Posterior cingulate gyrus (tissue), 11 donors: ENCODE measurements around the gene DMP1.
"Not testable (repeated sequence)": the region's sequence is repeated elsewhere in the genome, so short reads cannot be mapped to it uniquely, and the experiment has no call there.

Experiments used
- DNase-seq, 10 donors: peaks; one replicate each; pipeline versions ENCODE4 v3.0.0 to v3.0.0-alpha.2; 2020 to 2021; ENCODE audit warnings: mixed read lengths in 3 of 10
- intact Hi-C: fragments of 100-400 bp; cut with DNase I; formaldehyde crosslinking; loops from one replicate; pipeline ENCODE4 v1.15.1; 2023

The DMP1 gene

GRCh38 chr4:87679449-87680169 is 29.5 kb downstream of the DMP1 start:
- intact Hi-C loops = loop anchor here (1.0 to 10.0 kb wide), 5 partner anchors 137 to 535 kb away; partner anchors contain the start of gene SPP1
- peak in 8 of 10 donors; percentile 35 to 93 (median 65) for DNase-seq

GRCh38 chr4:87680271-87680670 is 30.2 kb downstream of the DMP1 start:
- DNase-seq = no peak
- intact Hi-C loops = no loop called here

DNA sequence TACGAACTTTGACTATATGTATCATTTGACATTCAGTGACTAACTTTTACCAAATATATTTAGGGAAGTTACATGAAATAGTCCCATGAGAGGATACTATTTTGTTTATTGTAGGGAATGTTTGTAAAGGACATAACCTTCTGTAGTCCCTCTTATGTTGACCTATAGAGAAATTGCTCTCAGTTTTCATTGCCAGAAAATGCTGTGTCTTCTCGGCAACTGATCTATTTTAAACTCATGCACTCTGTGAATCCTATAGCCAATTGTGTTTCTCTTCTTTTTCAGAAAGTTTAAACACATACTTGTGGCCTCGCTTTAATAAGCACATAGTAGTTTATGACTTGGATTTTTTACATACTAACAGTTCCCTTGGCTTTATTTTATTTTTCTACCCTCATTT is 38.2 kb downstream of the DMP1 start:
- DNase-seq = no peak
- intact Hi-C loops = no loop called here

DNA sequence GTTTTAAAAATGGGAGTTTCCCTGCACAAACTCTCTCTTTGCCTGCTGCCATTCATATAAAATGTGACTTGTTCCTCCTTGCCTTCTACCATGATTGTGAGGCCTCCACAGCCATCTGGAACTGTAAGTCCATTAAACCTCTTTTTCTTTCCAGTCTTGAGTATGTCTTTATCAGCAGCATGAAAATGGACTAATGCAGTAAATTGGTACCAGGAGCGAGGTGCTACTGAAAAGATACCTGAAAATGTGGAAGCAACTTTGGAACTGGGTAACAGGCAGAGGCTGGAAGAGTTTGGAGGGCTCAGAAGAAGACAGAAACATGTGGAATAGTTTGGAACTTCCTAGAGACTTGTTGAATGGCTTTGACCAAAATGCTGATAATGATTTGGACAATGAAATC is 40.9 kb downstream of the DMP1 start:
- DNase-seq, intact Hi-C loops: not testable (repeated sequence)

- DNase-seq, intact Hi-C loops: not testable (repeated sequence)
These were observed 42.0 kb downstream of the DMP1 start for GRCh38 chr4:87692060-87692459.

GRCh38 chr4:87697272-87697671 is 47.2 kb downstream of the DMP1 start:
- DNase-seq = no peak
- intact Hi-C loops = no loop called here

DNA sequence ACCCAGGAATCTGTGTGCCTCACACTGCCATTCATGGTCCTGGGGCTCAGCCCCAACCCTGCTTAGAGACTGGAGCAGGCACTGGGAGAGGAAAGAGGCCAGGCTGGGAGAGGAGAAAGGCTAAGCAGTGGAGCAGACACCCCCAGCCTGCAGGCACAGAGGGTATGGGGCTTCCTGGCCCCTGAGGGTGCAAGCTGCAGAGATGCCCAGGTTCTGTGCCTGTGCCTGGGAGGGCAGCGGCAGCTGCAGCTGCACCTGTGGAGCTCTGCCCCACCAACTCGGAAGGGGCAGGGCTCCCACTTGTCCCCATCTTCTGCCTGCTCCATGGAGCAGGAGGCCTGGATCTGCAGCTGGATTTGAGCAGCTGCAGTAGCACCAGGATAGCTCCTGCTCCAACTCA is 47.9 kb downstream of the DMP1 start:
- intact Hi-C loops = no loop called here
- DNase-seq = peak in 1 of 10 donors; percentile 78

GRCh38 chr4:87698394-87698793 is 48.3 kb downstream of the DMP1 start:
- no peak for DNase-seq
- intact Hi-C loops = no loop called here

GRCh38 chr4:87704001-87704400 is 53.9 kb downstream of the DMP1 start:
- no peak for DNase-seq
- intact Hi-C loops = no loop called here

- no peak for DNase-seq
- intact Hi-C loops = no loop called here
These were observed 57.3 kb downstream of the DMP1 start for GRCh38 chr4:87707279-87707918.
